K562 (cell line): ENCODE results near the gene ZNF200. TPM values are rescaled to one million over a fixed set of nuclear protein-coding genes. Genes with fewer than 3 reads are reported as not detected.
"Not testable (repeated sequence)": the region's sequence is repeated elsewhere in the genome, so short reads cannot be mapped to it uniquely, and the experiment has no call there.

Source experiments
- ATAC-seq: fragments of 200-7000 bp; cut with Tn5 transposase; 3 replicates; pipeline ENCODE4 v1.9.1; 2020; ENCODE audit warnings: moderate library complexity
- BruUV-seq: library from RNA; stranded (reverse); fragments of 400-500 nt; replicated peaks from 2 replicates; lab custom pipeline; 2021; lab: Mats Ljungman, UMichigan
- CTCF ChIA-PET: fragments of 300-600 bp; formaldehyde crosslinking; extraction: SDS; loops from one replicate; lab custom pipeline; 2021; ENCODE audit warnings: low intra/inter-chr PET ratio; lab: Yijun Ruan, JAX
- POLR2A ChIA-PET: fragments of 300-600, 350-650 bp; sonication (Branson Sonifier 250); formaldehyde crosslinking; extraction: SDS; loops from one replicate; lab custom pipeline; 2021; ENCODE audit warnings: antibody characterized with exemption, inconsistent platforms; lab: Yijun Ruan, JAX
- DNase-seq, 4 experiments: peaks; one replicate each; pipeline versions ENCODE4 v3.0.0 to v3.0.0-alpha.2; 2011 to 2018; ENCODE audit warnings: low spot score in 3 of 4, mixed read lengths in 3 of 4; ENCODE audit errors: extremely low read depth in 1 of 4
- FAIRE-seq: peaks from 2 replicates; lab custom pipeline; 2011; peaks lifted over from hg19 to GRCh38; lab: Jason Lieb, UNC
- H2AFZ ChIP-seq: 2 replicates; pipeline ENCODE4 v1.6.0; 2011; ENCODE audit warnings: low read depth, low read length, control low read depth, inconsistent platforms
- H3K27ac ChIP-seq: fragments of 200-600 bp; 3 replicates; pipeline ENCODE4 v1.8.0; 2011; ENCODE audit warnings: low read depth, mild to moderate bottlenecking, control low read depth, inconsistent platforms, low read length, moderate library complexity, mixed read lengths; ENCODE audit errors: extremely low read depth
- H3K27me3 ChIP-seq, 2 experiments: fragments of 300-600 bp in 1 of 2; 2 replicates in 1 of 2; 3 replicates in 1 of 2; pipeline versions ENCODE4 v1.6.0 to v1.8.0; 2011; ENCODE audit warnings: inconsistent platforms in 2 of 2, low read length in 2 of 2, mild to moderate bottlenecking in 1 of 2, mixed read lengths in 1 of 2, moderate library complexity in 1 of 2; ENCODE audit not compliant: control insufficient read depth in 2 of 2, insufficient read depth in 2 of 2
- H3K36me3 ChIP-seq: fragments of 300-600 bp; 3 replicates; pipeline ENCODE4 v1.8.0; 2011; ENCODE audit warnings: mild to moderate bottlenecking, low read length, inconsistent platforms; ENCODE audit not compliant: control insufficient read depth, insufficient read depth
- H3K4me1 ChIP-seq, 2 experiments: fragments of 200-600 bp in 1 of 2; replicated peaks in 1 of 2; 2 replicates in 1 of 2; 3 replicates in 1 of 2; pipeline versions ENCODE4 v1.5.1 to v1.8.0; 2011; ENCODE audit warnings: inconsistent platforms in 2 of 2, low read length in 2 of 2, mild to moderate bottlenecking in 1 of 2, mixed read lengths in 1 of 2, moderate library complexity in 1 of 2; ENCODE audit not compliant: control insufficient read depth in 2 of 2, insufficient read depth in 2 of 2
- H3K4me2 ChIP-seq: 2 replicates; pipeline ENCODE4 v1.6.1; 2011; ENCODE audit warnings: low read length, control low read depth, inconsistent platforms, mixed read lengths; ENCODE audit not compliant: insufficient read depth
- H3K4me3 ChIP-seq: fragments of 200-600 bp; sonication (generic), shearing (Covaris generic); 2 replicates; pipeline ENCODE4 v1.5.1; 2016; ENCODE audit warnings: control low read depth, inconsistent platforms
- H3K79me2 ChIP-seq: fragments of 200-600 bp; 3 replicates; pipeline ENCODE4 v1.8.0; 2011; ENCODE audit warnings: low read length, inconsistent platforms; ENCODE audit not compliant: control insufficient read depth, insufficient read depth
- H3K9ac ChIP-seq, 2 experiments: 2 replicates each; pipeline versions ENCODE4 v1.6.0 to v1.6.1; 2011; ENCODE audit warnings: low read depth in 2 of 2, low read length in 2 of 2, control low read depth in 1 of 2, inconsistent platforms in 1 of 2, mild to moderate bottlenecking in 1 of 2, mixed read lengths in 1 of 2; ENCODE audit not compliant: insufficient read depth in 1 of 2
- H3K9me1 ChIP-seq: one replicate; pipeline ENCODE4 v1.6.0; 2011; ENCODE audit warnings: inconsistent platforms, mild to moderate bottlenecking, low read length, moderate library complexity; ENCODE audit not compliant: control insufficient read depth, insufficient read depth
- H3K9me3 ChIP-seq: replicated peaks from 2 replicates; pipeline ENCODE4 v1.5.1; 2011; ENCODE audit warnings: low read depth, low read length, inconsistent platforms; ENCODE audit not compliant: control insufficient read depth, insufficient read depth
- H4K20me1 ChIP-seq: replicated peaks from 2 replicates; pipeline ENCODE4 v1.6.1; 2011; ENCODE audit warnings: low read length, inconsistent platforms, mixed read lengths; ENCODE audit not compliant: control insufficient read depth, insufficient read depth
- CBX3 ChIP-seq, 2 experiments: IDR thresholded peaks; 1 replicate in 1 of 2; 2 replicates in 1 of 2; pipeline ENCODE4 v1.6.1; 2012; ENCODE audit warnings: inconsistent platforms in 2 of 2, low read length in 2 of 2, borderline replicate concordance in 1 of 2, control low read depth in 1 of 2
- CBX5 ChIP-seq: IDR thresholded peaks from 2 replicates; pipeline ENCODE4 v1.6.1; 2014; ENCODE audit warnings: low read depth, borderline replicate concordance
- KDM1A ChIP-seq, 2 experiments: fragments of 450-650 bp; IDR thresholded peaks; 2 replicates each; pipeline ENCODE4 v1.6.1; 2016; ENCODE audit warnings: mild to moderate bottlenecking in 2 of 2
- TRIM24 ChIP-seq, 2 experiments: fragments of 450-650 bp; IDR thresholded peaks; 2 replicates each; pipeline ENCODE4 v1.6.1; 2016
- TRIM28 ChIP-seq: fragments of 450-650 bp; IDR thresholded peaks from 2 replicates; pipeline ENCODE4 v1.6.1; 2017
- WGBS: fragments of 100-300 bp; shearing (Covaris generic); methylation state at CpG from one replicate; pipeline ENCODE4 v1.1.6; 2016; ENCODE audit warnings: low coverage, mixed read lengths; ENCODE audit not compliant: insufficient coverage; ENCODE audit errors: missing lambda C conversion rate; 5-methylcytosine and 5-hydroxymethylcytosine counted together
- in situ Hi-C: fragments of 300-500 bp; cut with MboI; formaldehyde crosslinking; loops from 4 replicates; pipeline ENCODE4 v1.15.0; 2018; ENCODE audit warnings: inconsistent platforms, mixed read lengths
- intact Hi-C: fragments of 100-400 bp; cut with micrococcal nuclease; formaldehyde crosslinking; loops from 2 replicates; pipeline ENCODE4 v1.14.2; 2022
- polyA plus RNA-seq, 8 experiments: library from polyadenylated mRNA; depleted of rRNA in 4 of 8; stranded (reverse) in 5 of 8; unstranded in 3 of 8; fragments of >200 nt; fragmentation: Nextera tagmentation in 2 of 8; fragmentation: Illumina TruSeq in 1 of 8; extraction: Ambion mirVana in 2 of 8; extraction: Trizol in 1 of 8; gene quantifications; 2 replicates each; pipeline versions ENCODE4 v1.2.1 to v1.2.3, GENCODE V29; 2011 to 2014; ENCODE audit warnings: inconsistent platforms in 1 of 8, missing spikeins in 1 of 8
- total RNA-seq, 7 experiments: library from RNA; depleted of rRNA in 6 of 7; stranded (reverse); fragments of >200 nt in 6 of 7; fragmentation: Illumina TruSeq in 2 of 7; extraction: Trizol in 2 of 7; gene quantifications; 2 replicates each; pipeline versions ENCODE4 v1.2.1 to v1.2.3, GENCODE V29; 2011 to 2021; ENCODE audit warnings: low replicate concordance in 1 of 7
- TF ChIP-seq, protein P1 (sequence below): fragments of 250-450 bp; sonication (Bioruptor Pico); IDR thresholded peaks from 2 replicates; pipeline ENCODE4 v1.5.1; 2021; ENCODE audit warnings: mild to moderate bottlenecking
- TF ChIP-seq, protein P2 (sequence below): fragments of 450-650 bp; IDR thresholded peaks from 2 replicates; pipeline ENCODE4 v1.6.1; 2018; ENCODE audit warnings: mild to moderate bottlenecking, low read depth; ENCODE audit not compliant: partially characterized antibody

Gene ZNF200
- total and polyA plus RNA-seq, 9 of the 15 experiments (the other 6 are each of a cell fraction or from before 2014, with no cell fraction given), result 4.8 to 14.5 (median 9.2) TPM

DNA sequence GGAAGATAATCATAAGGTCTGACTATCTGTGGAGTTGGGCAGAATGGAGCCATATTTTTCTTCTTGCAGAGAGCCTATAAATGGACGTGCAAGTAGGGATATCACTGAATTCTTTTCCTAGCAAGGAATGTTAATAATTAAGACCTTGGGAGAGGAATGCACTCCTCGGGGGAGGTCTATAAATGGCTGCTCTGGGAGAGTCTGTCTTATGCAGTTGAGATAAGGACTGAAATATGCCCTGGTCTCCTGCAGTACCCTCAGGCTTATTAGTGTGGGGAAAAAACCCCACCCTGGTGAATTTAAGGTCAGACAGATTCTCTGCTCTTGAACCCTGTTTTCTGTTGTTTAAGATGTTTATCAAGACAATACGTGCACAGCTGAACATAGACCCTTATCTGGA, 29.0 kb downstream of the ZNF200 start:
- POLR2A ChIA-PET, H3K9ac ChIP-seq, H3K9me1 ChIP-seq, ATAC-seq, H3K9me3 ChIP-seq: not testable (repeated sequence)
- TF ChIP-seq TRIM28 (peak; percentile 74; the same call in 1 of the 2 replicates), TRIM24 (IDR thresholded peaks at IDR 0.05) (0 out of 4 replicates have a peak, but pooled peaks of 1 of the 2 experiments have one; percentile 30), CBX5 (peak; percentile 84), KDM1A (IDR thresholded peaks at IDR 0.05) (peak; percentile 47 to 49; a peak in 2 of 4 replicates), CBX3 (IDR thresholded peaks at IDR 0.05; ENCODE audit: borderline replicate concordance in 1 of 2, low read length in 2 of 2) (peak in 1 of 2 experiments; percentile 77; a peak in 2 of 3 replicates)
- TF ChIP-seq, protein P1, sequence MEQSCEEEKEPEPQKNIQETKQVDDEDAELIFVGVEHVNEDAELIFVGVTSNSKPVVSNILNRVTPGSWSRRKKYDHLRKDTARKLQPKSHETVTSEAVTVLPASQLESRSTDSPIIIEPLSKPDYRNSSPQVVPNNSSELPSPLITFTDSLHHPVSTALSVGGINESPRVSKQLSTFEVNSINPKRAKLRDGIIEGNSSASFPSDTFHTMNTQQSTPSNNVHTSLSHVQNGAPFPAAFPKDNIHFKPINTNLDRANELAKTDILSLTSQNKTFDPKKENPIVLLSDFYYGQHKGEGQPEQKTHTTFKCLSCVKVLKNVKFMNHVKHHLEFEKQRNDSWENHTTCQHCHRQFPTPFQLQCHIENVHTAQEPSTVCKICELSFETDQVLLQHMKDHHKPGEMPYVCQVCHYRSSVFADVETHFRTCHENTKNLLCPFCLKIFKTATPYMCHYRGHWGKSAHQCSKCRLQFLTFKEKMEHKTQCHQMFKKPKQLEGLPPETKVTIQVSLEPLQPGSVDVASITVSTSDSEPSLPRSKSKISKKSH (CRISPR knock-in tag), result 0 out of 2 replicates have a peak, but pooled peaks have one; percentile 33
- TF ChIP-seq, protein P2, sequence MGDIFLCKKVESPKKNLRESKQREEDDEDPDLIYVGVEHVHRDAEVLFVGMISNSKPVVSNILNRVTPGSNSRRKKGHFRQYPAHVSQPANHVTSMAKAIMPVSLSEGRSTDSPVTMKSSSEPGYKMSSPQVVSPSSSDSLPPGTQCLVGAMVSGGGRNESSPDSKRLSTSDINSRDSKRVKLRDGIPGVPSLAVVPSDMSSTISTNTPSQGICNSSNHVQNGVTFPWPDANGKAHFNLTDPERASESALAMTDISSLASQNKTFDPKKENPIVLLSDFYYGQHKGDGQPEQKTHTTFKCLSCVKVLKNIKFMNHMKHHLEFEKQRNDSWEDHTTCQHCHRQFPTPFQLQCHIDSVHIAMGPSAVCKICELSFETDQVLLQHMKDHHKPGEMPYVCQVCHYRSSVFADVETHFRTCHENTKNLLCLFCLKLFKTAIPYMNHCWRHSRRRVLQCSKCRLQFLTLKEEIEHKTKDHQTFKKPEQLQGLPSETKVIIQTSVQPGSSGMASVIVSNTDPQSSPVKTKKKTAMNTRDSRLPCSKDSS, result peak; percentile 25
- TF ChIP-seq, all 486 proteins: peak for 7; not testable (repeated sequence) for 479
- in situ Hi-C loops, H3K4me1 ChIP-seq, H3K4me2 ChIP-seq, BruUV-seq, H4K20me1 ChIP-seq, intact Hi-C loops, H3K36me3 ChIP-seq, FAIRE-seq, CTCF ChIA-PET, H2AFZ ChIP-seq, H3K79me2 ChIP-seq, H3K4me3 ChIP-seq, DNase-seq, H3K27ac ChIP-seq: not testable (repeated sequence)
- H3K27me3 ChIP-seq, result peaks cover 2 to 16% of the 10 kb centered on the region in 2 experiments; a peak in 3 of 5 replicates
- 4% methylated on average over 3 of the region's 3 CpGs for WGBS
